HG02623 (cell line): ENCODE results near the gene GRIN2A.

Source experiments
- ATAC-seq: cut with Tn5 transposase; IDR thresholded peaks from one replicate; pipeline ENCODE4 v1.9.1; 2021; ENCODE audit warnings: moderate library complexity; ENCODE audit not compliant: unreplicated experiment

Gene GRIN2A

GRCh38 chr16:10137341-10137740, 44.9 kb downstream of the GRIN2A start:
- no peak for ATAC-seq

- no peak for ATAC-seq
Measured at GRCh38 chr16:10136916-10137315, 45.3 kb downstream of the GRIN2A start.

- ATAC-seq, result no peak
Measured at GRCh38 chr16:10130538-10130937, 51.7 kb downstream of the GRIN2A start.

GRCh38 chr16:10128397-10129258, 53.6 kb downstream of the GRIN2A start:
- ATAC-seq, result no peak

- ATAC-seq, result no peak
Measured at GRCh38 chr16:10126686-10127085, 55.5 kb downstream of the GRIN2A start.

- ATAC-seq, result no peak
Measured at GRCh38 chr16:10123141-10123540, 59.1 kb downstream of the GRIN2A start.

GRCh38 chr16:10122546-10122945, 59.7 kb downstream of the GRIN2A start:
- ATAC-seq, result no peak

- no peak for ATAC-seq
Measured at GRCh38 chr16:10121897-10122425, 60.3 kb downstream of the GRIN2A start.

DNA sequence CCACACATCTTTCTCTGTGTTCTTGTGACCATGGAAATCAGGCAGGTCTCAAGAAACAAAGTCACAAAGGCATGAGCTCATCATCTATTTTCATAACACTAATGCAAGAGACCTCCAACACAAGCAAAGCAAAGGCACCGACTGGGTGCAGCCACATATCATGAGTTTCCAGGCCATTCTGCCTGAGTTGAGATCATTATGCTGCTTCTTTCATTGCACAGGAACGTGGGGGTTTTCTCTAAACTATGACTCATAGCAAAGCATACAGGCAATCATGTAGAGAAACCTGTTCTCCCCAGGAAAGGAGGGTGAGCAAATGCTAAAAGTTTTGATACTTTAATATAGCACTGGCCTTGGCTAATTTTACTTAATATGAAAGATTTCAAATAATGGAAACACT, 60.7 kb downstream of the GRIN2A start:
- no peak for ATAC-seq

DNA sequence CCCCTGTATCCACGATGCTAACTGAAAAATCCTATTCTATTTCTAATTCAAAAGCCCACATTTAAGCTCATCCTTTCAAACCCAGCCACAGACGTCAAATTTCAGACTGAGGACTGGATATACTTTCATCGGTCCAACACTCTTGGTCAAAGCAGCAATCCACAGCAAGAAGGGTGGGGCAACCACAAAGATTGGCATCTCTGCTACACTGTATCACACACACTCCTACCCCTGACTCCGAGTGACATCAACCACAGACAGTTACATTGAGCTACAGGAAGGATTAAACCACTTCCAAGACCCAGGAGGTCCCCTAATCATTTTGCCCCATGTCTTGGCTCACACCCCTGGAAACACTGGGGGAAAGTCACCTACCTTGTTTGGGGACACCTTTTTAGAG, 61.3 kb downstream of the GRIN2A start:
- ATAC-seq, result no peak

- no peak for ATAC-seq
Measured at GRCh38 chr16:10114409-10114808, 67.8 kb downstream of the GRIN2A start.

DNA sequence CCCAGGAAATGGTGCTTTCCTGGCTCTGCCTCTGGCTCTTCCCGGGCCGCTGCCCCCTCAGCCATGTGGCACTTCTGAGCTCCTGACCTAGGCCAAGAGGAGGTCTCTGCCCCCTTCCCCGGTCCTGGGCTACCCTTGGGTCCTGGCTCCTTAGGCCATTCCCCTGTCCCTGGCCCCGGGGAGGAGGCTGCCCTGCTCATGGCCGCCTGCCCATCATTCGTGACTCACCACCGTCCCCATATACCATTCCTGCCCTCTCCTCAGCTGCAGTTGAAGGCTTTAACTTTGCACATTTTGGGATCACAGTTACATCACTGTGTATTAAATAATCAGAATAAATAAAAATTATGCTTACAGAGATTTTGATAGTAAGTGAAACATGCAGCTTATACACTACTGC, 69.0 kb downstream of the GRIN2A start:
- ATAC-seq, result no peak

- no peak for ATAC-seq
Measured at GRCh38 chr16:10112021-10112420, 70.2 kb downstream of the GRIN2A start.

DNA sequence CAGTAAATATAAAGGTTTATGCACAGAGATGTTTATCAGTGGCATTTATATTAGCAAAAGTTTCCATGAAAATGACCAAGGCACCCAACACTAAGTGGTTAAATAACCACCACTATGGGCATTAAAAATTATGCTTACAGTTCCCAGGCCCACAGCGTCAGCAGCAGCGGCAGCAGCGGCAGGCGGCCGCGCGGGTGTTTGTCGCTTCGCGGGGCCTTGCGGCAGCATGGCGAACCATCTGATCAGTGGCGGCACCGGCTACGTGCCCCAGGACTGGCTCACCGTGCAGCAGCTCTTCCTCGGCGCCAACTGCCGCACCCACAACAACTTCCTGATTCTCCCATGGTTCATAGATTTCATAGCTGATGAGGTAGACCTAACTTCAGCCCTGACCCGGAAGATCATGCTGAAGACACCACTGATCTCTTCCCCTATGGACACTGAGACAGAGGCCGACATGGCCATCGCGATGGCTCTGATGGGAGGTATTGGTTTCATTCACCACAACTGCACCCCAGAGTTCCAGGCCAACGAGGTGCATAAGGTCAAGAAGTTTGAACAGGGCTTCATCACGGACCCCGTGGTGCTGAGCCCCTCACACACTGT, 71.0 kb downstream of the GRIN2A start:
- ATAC-seq, result no peak

GRCh38 chr16:10110552-10110951, 71.7 kb downstream of the GRIN2A start:
- no peak for ATAC-seq

- no peak for ATAC-seq
Measured at GRCh38 chr16:10107081-10107480, 75.1 kb downstream of the GRIN2A start.

- ATAC-seq, result no peak
Measured at GRCh38 chr16:10103700-10104099, 78.5 kb downstream of the GRIN2A start.

DNA sequence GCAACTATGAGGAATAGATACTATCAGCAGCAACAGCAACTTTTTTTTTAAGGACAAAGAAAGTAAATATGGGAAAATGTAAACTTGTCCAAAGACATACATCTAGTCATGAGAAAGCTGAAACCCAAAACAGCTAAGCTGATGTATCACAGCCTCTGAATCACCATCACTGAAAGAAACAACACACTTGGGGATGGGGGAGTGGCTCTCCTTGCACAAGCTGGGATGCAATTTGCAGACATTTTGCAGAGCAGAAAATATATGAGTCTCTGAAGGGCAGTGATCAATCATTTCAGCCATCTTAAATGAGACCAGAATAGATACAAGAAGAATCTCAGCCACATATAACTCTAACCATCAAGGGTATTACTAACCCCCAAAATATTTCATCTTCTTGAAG, 79.1 kb downstream of the GRIN2A start:
- ATAC-seq, result no peak

GRCh38 chr16:10100829-10101228, 81.4 kb downstream of the GRIN2A start:
- no peak for ATAC-seq

DNA sequence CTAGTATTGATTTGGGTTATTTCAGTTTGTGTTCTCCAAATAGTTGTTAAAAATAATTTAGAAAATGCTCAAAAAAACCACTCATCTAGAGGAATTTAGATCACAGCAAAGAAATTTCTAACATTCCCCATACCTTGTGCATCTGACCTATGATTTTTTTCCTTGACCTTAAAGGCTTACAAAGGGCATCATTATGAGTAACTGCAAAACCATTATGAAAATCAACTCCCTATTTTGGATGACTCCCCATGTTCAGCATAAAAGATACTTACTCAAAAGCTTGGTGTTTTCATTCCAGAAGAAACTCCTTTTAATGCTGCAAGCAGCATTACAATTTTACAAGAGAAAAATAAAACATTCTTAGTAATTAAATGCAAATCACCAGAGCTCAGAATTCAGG, 83.2 kb downstream of the GRIN2A start:
- ATAC-seq, result no peak

- ATAC-seq, result no peak
Measured at GRCh38 chr16:10097271-10097670, 85.0 kb downstream of the GRIN2A start.

GRCh38 chr16:10093576-10093975, 88.7 kb downstream of the GRIN2A start:
- ATAC-seq, result no peak
